PC-9 (cell line): ENCODE results near the gene TTC36. TPM values are rescaled to one million over a fixed set of nuclear protein-coding genes. Genes with fewer than 3 reads are reported as not detected.

Source experiments
- BruUV-seq: library from RNA; stranded (reverse); fragments of 400-500 nt; replicated peaks from 2 replicates; lab custom pipeline; 2021; lab: Mats Ljungman, UMichigan
- CTCF ChIA-PET: fragments of 300-600 bp; sonication (Branson Sonifier 250); formaldehyde crosslinking; loops from one replicate; lab custom pipeline; 2022; ENCODE audit warnings: antibody characterized with exemption; lab: Charles Lee
- POLR2A ChIA-PET: fragments of 300-600 bp; sonication (Branson Sonifier 250); formaldehyde crosslinking; loops from one replicate; lab custom pipeline; 2022; ENCODE audit warnings: antibody characterized with exemption; ENCODE audit not compliant: unreplicated experiment; lab: Charles Lee
- DNase-seq, 2 experiments: peaks; one replicate each; pipeline versions ENCODE4 v3.0.0 to v3.0.0-alpha.2; 2015 to 2022; ENCODE audit warnings: mixed read lengths in 1 of 2
- H2AFZ ChIP-seq: fragments of 200-600 bp; sonication (generic); 2 replicates; pipeline ENCODE4 v1.8.1; 2017; ENCODE audit warnings: antibody characterized with exemption
- H3F3A ChIP-seq: fragments of 200-600 bp; sonication (generic); 2 replicates; pipeline ENCODE4 v1.8.1; 2017; ENCODE audit warnings: antibody characterized with exemption, mild to moderate bottlenecking, low read depth; ENCODE audit not compliant: insufficient read depth
- H3K27ac ChIP-seq: fragments of 200-600 bp; sonication (generic); 2 replicates; pipeline ENCODE4 v1.6.1; 2016; ENCODE audit warnings: mixed run types
- H3K27me3 ChIP-seq: fragments of 200-600 bp; sonication (generic); 2 replicates; pipeline ENCODE4 v1.6.1; 2016; ENCODE audit warnings: low read depth, mixed run types; ENCODE audit not compliant: insufficient read depth
- H3K36me3 ChIP-seq: fragments of 200-600 bp; sonication (generic); 2 replicates; pipeline ENCODE4 v1.6.1; 2016; ENCODE audit warnings: low read depth, mixed run types
- H3K4me1 ChIP-seq: fragments of 200-600 bp; sonication (generic); replicated peaks from 2 replicates; pipeline ENCODE4 v1.6.1; 2016; ENCODE audit warnings: mixed run types; ENCODE audit not compliant: insufficient read depth
- H3K4me2 ChIP-seq: fragments of 200-600 bp; sonication (generic); 2 replicates; pipeline ENCODE4 v1.6.1; 2017; ENCODE audit warnings: mixed run types
- H3K4me3 ChIP-seq: fragments of 200-600 bp; sonication (generic); 2 replicates; pipeline ENCODE4 v1.6.1; 2016; ENCODE audit warnings: mixed run types
- H3K79me2 ChIP-seq: fragments of 200-600 bp; sonication (generic); 2 replicates; pipeline ENCODE4 v1.6.1; 2017; ENCODE audit warnings: low read depth, mixed run types
- H3K9me2 ChIP-seq: fragments of 200-600 bp; sonication (generic); 2 replicates; pipeline ENCODE4 v1.8.1; 2017; ENCODE audit warnings: mild to moderate bottlenecking; ENCODE audit not compliant: insufficient read depth
- H3K9me3 ChIP-seq: fragments of 200-600 bp; sonication (generic); 2 replicates; pipeline ENCODE4 v1.8.1; 2016; ENCODE audit warnings: low read depth; ENCODE audit not compliant: insufficient read depth
- H4K20me1 ChIP-seq: fragments of 200-600 bp; sonication (generic); 2 replicates; pipeline ENCODE4 v1.8.1; 2017; ENCODE audit not compliant: insufficient read depth
- EZH2 ChIP-seq: fragments of 200-600 bp; sonication (generic); IDR thresholded peaks from 2 replicates; pipeline ENCODE4 v1.8.0; 2017; ENCODE audit warnings: antibody characterized with exemption, low read depth
- intact Hi-C: fragments of 100-400 bp; cut with micrococcal nuclease; formaldehyde crosslinking; loops from one replicate; pipeline ENCODE4 v1.10.0; 2022; ENCODE audit not compliant: unreplicated experiment
- total RNA-seq: library from RNA; stranded (reverse); gene quantifications from 2 replicates; pipeline ENCODE4 v1.2.3, GENCODE V29; 2021
- TF ChIP-seq, protein P1 (sequence below): fragments of 200-600 bp; sonication (generic); conservative IDR thresholded peaks from 2 replicates; pipeline ENCODE4 v1.6.1; 2017; ENCODE audit warnings: mixed run types, antibody characterized with exemption, mild to moderate bottlenecking, moderate library complexity

TTC36 gene
- total RNA-seq, 1 experiment from 2014 or later, result 0.41 TPM

GRCh38 chr11:118514103-118514502 lies 13.2 kb upstream of the TTC36 start:
- intact Hi-C loops, result loop anchor here (5.0 kb wide), 1 partner anchor 42 kb away; no protein-coding TSS in a partner anchor
- peaks cover 46% of the 10 kb centered on the region for H3K36me3 ChIP-seq
- CTCF ChIA-PET, result no interaction called here
- H3K9me2 ChIP-seq, result no peaks in the 10 kb centered on the region
- POLR2A ChIA-PET, result no interaction called here
- no peaks in the 10 kb centered on the region for H3K9me3 ChIP-seq
- no peak overlapping the region for H3K4me2 ChIP-seq
- no peak overlapping the region for H2AFZ ChIP-seq
- no peak overlapping the region for H3K27ac ChIP-seq
- DNase-seq, result no peak
- H3K79me2 ChIP-seq, result no peaks in the 10 kb centered on the region
- H3F3A ChIP-seq, result peaks cover 4% of the 10 kb centered on the region; the same call in 1 of the 2 replicates
- no TSS peak for BruUV-seq
- peaks cover 6% of the 10 kb centered on the region; the same call in 1 of the 2 replicates for H4K20me1 ChIP-seq
- no peaks in the 10 kb centered on the region for H3K27me3 ChIP-seq
- no peak overlapping the region for H3K4me3 ChIP-seq
- H3K4me1 ChIP-seq, result no peaks in the 10 kb centered on the region
- TF ChIP-seq EZH2, result no peak
- TF ChIP-seq, protein P1, sequence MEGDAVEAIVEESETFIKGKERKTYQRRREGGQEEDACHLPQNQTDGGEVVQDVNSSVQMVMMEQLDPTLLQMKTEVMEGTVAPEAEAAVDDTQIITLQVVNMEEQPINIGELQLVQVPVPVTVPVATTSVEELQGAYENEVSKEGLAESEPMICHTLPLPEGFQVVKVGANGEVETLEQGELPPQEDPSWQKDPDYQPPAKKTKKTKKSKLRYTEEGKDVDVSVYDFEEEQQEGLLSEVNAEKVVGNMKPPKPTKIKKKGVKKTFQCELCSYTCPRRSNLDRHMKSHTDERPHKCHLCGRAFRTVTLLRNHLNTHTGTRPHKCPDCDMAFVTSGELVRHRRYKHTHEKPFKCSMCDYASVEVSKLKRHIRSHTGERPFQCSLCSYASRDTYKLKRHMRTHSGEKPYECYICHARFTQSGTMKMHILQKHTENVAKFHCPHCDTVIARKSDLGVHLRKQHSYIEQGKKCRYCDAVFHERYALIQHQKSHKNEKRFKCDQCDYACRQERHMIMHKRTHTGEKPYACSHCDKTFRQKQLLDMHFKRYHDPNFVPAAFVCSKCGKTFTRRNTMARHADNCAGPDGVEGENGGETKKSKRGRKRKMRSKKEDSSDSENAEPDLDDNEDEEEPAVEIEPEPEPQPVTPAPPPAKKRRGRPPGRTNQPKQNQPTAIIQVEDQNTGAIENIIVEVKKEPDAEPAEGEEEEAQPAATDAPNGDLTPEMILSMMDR, result no peak

- H3K79me2 ChIP-seq, result no peaks in the 10 kb centered on the region
- H3F3A ChIP-seq, result peaks cover 15% of the 10 kb centered on the region; the same call in 1 of the 2 replicates
- CTCF ChIA-PET, result no interaction called here
- H3K9me3 ChIP-seq, result no peaks in the 10 kb centered on the region
- no peak overlapping the region for H2AFZ ChIP-seq
- H3K4me3 ChIP-seq, result no peak overlapping the region
- POLR2A ChIA-PET, result no interaction called here
- no peaks in the 10 kb centered on the region for H3K27me3 ChIP-seq
- no peaks in the 10 kb centered on the region for H3K4me1 ChIP-seq
- TF ChIP-seq, protein P1, result no peak
- no peak for TF ChIP-seq EZH2
- intact Hi-C loops, result no loop called here
- DNase-seq, result no peak
- H3K27ac ChIP-seq, result no peak overlapping the region
- H3K9me2 ChIP-seq, result no peaks in the 10 kb centered on the region
- H3K4me2 ChIP-seq, result no peak overlapping the region
- H3K36me3 ChIP-seq, result peaks cover 54% of the 10 kb centered on the region
- no TSS peak for BruUV-seq
- 0 out of 2 replicates have a peak, but pooled peaks cover 3% of the 10 kb centered on the region for H4K20me1 ChIP-seq
These were observed 7.7 kb upstream of the TTC36 start for GRCh38 chr11:118519549-118519948.

DNA sequence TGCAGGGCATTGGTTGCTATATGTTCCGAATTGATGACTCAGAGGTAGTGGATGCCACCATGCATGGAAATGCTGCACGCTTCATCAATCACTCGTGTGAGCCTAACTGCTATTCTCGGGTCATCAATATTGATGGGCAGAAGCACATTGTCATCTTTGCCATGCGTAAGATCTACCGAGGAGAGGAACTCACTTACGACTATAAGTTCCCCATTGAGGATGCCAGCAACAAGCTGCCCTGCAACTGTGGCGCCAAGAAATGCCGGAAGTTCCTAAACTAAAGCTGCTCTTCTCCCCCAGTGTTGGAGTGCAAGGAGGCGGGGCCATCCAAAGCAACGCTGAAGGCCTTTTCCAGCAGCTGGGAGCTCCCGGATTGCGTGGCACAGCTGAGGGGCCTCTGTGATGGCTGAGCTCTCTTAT lies 5.4 kb upstream of the TTC36 start:
- Histone ChIP-seq H3K9me3 (no peaks in the 10 kb centered on the region), H3K4me1 (peaks cover 8% of the 10 kb centered on the region), H4K20me1 (no peaks in the 10 kb centered on the region), H3K79me2 (no peaks in the 10 kb centered on the region), H2AFZ (no peak overlapping the region), H3K27me3 (no peaks in the 10 kb centered on the region), H3K9me2 (no peaks in the 10 kb centered on the region), H3K36me3 (peaks cover 44% of the 10 kb centered on the region), H3K27ac (no peak overlapping the region), H3F3A (peaks cover 21% of the 10 kb centered on the region), H3K4me3 (no peak overlapping the region), H3K4me2 (no peak overlapping the region)
- no peak for TF ChIP-seq EZH2
- TF ChIP-seq, protein P1, result no peak
- DNase-seq, result no peak
- BruUV-seq, result no TSS peak
- intact Hi-C loops, result no loop called here
- ChIA-PET POLR2A (interaction anchor here (0.6 kb wide), 1 partner anchor 112 kb away, joined by 4 read pairs; no protein-coding TSS in a partner anchor), CTCF (no interaction called here)
